HL-60 (cell line): ENCODE data around the gene GMNN.
"Not testable (repeated sequence)": the region's sequence is repeated elsewhere in the genome, so short reads cannot be mapped to it uniquely, and the experiment has no call there.

Source experiments
- GABPA ChIP-seq: IDR thresholded peaks from 2 replicates; pipeline ENCODE4 v1.6.1; 2012; ENCODE audit warnings: low read depth
- POLR2AphosphoS5 ChIP-seq: IDR thresholded peaks from 2 replicates; pipeline ENCODE4 v1.6.1; 2012; ENCODE audit warnings: low read depth
- SPI1 ChIP-seq: IDR thresholded peaks from 2 replicates; pipeline ENCODE4 v1.6.1; 2012; ENCODE audit warnings: low read depth, mild to moderate bottlenecking, borderline replicate concordance
- TF ChIP-seq, protein P1 (sequence below): IDR thresholded peaks from one replicate; pipeline ENCODE4 v1.5.1; 2011; ENCODE audit warnings: low read length, control low read depth, inconsistent platforms; ENCODE audit not compliant: insufficient read depth
- TF ChIP-seq, protein P2 (sequence below): IDR thresholded peaks from 2 replicates; pipeline ENCODE4 v1.6.1; 2012; ENCODE audit warnings: low read depth; ENCODE audit not compliant: insufficient replicate concordance

GRCh38 chr6:24754378-24754777, 20.4 kb upstream of the GMNN start:
- TF ChIP-seq, protein P1, sequence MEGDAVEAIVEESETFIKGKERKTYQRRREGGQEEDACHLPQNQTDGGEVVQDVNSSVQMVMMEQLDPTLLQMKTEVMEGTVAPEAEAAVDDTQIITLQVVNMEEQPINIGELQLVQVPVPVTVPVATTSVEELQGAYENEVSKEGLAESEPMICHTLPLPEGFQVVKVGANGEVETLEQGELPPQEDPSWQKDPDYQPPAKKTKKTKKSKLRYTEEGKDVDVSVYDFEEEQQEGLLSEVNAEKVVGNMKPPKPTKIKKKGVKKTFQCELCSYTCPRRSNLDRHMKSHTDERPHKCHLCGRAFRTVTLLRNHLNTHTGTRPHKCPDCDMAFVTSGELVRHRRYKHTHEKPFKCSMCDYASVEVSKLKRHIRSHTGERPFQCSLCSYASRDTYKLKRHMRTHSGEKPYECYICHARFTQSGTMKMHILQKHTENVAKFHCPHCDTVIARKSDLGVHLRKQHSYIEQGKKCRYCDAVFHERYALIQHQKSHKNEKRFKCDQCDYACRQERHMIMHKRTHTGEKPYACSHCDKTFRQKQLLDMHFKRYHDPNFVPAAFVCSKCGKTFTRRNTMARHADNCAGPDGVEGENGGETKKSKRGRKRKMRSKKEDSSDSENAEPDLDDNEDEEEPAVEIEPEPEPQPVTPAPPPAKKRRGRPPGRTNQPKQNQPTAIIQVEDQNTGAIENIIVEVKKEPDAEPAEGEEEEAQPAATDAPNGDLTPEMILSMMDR = not testable (repeated sequence)
- not testable (repeated sequence) for TF ChIP-seq SPI1, POLR2AphosphoS5, GABPA
- TF ChIP-seq, protein P2, sequence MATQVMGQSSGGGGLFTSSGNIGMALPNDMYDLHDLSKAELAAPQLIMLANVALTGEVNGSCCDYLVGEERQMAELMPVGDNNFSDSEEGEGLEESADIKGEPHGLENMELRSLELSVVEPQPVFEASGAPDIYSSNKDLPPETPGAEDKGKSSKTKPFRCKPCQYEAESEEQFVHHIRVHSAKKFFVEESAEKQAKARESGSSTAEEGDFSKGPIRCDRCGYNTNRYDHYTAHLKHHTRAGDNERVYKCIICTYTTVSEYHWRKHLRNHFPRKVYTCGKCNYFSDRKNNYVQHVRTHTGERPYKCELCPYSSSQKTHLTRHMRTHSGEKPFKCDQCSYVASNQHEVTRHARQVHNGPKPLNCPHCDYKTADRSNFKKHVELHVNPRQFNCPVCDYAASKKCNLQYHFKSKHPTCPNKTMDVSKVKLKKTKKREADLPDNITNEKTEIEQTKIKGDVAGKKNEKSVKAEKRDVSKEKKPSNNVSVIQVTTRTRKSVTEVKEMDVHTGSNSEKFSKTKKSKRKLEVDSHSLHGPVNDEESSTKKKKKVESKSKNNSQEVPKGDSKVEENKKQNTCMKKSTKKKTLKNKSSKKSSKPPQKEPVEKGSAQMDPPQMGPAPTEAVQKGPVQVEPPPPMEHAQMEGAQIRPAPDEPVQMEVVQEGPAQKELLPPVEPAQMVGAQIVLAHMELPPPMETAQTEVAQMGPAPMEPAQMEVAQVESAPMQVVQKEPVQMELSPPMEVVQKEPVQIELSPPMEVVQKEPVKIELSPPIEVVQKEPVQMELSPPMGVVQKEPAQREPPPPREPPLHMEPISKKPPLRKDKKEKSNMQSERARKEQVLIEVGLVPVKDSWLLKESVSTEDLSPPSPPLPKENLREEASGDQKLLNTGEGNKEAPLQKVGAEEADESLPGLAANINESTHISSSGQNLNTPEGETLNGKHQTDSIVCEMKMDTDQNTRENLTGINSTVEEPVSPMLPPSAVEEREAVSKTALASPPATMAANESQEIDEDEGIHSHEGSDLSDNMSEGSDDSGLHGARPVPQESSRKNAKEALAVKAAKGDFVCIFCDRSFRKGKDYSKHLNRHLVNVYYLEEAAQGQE = not testable (repeated sequence)
